ENCODE results near the gene HOXD1. TPM values are rescaled to one million over a fixed set of nuclear protein-coding genes. Genes with fewer than 3 reads are reported as not detected.

HOXD1 gene
- total RNA-seq, 1 experiment from 2014 or later = not detected

- H3K4me1 ChIP-seq (replicated peaks; ENCODE audit: insufficient read depth) = no peaks in the 10 kb centered on the region
- no peak for TF ChIP-seq CTCF (conservative IDR thresholded peaks at IDR 0.05)
- H3K27ac ChIP-seq = no peak overlapping the region
- no peaks in the 10 kb centered on the region for H3K79me2 ChIP-seq (ENCODE audit: low read depth)
- no peaks in the 10 kb centered on the region for H3K9me2 ChIP-seq (ENCODE audit: insufficient read depth)
- no peak for DNase-seq
- no peak overlapping the region for H3K4me3 ChIP-seq
- no TSS peak for BruUV-seq (replicated peaks)
- intact Hi-C loops (cut with micrococcal nuclease; ENCODE audit: unreplicated experiment) = no loop called here
- no peaks in the 10 kb centered on the region for H3K36me3 ChIP-seq (ENCODE audit: low read depth)
- POLR2A ChIA-PET (ENCODE audit: unreplicated experiment) = no interaction called here
- no peaks in the 10 kb centered on the region for H3F3A ChIP-seq (ENCODE audit: insufficient read depth, low read depth)
- no peak overlapping the region for H3K4me2 ChIP-seq
- no peaks in the 10 kb centered on the region for H3K9me3 ChIP-seq (ENCODE audit: insufficient read depth, low read depth)
- CTCF ChIA-PET = no interaction called here
- no peaks in the 10 kb centered on the region for H4K20me1 ChIP-seq (ENCODE audit: insufficient read depth)
- peaks cover 85% of the 10 kb centered on the region for H3K27me3 ChIP-seq (ENCODE audit: insufficient read depth, low read depth)
- H2AFZ ChIP-seq = no peak overlapping the region
These were observed 41.2 kb upstream of the HOXD1 start for GRCh38 chr2:176147210-176147799.

GRCh38 chr2:176147800-176148496, 40.5 kb upstream of the HOXD1 start:
- POLR2A ChIA-PET (ENCODE audit: unreplicated experiment) = no interaction called here
- Histone ChIP-seq H3K4me2 (no peak overlapping the region), H3K36me3 (ENCODE audit: low read depth) (no peaks in the 10 kb centered on the region), H3K9me3 (ENCODE audit: insufficient read depth, low read depth) (no peaks in the 10 kb centered on the region), H2AFZ (no peak overlapping the region), H3K27me3 (ENCODE audit: insufficient read depth, low read depth) (peaks cover 85% of the 10 kb centered on the region), H4K20me1 (ENCODE audit: insufficient read depth) (no peaks in the 10 kb centered on the region), H3K27ac (no peak overlapping the region), H3F3A (ENCODE audit: insufficient read depth, low read depth) (no peaks in the 10 kb centered on the region), H3K79me2 (ENCODE audit: low read depth) (no peaks in the 10 kb centered on the region), H3K9me2 (ENCODE audit: insufficient read depth) (no peaks in the 10 kb centered on the region), H3K4me3 (no peak overlapping the region), H3K4me1 (replicated peaks; ENCODE audit: insufficient read depth) (no peaks in the 10 kb centered on the region)
- DNase-seq = no peak
- intact Hi-C loops (cut with micrococcal nuclease; ENCODE audit: unreplicated experiment) = no loop called here
- no peak for TF ChIP-seq EZH2 (IDR thresholded peaks at IDR 0.05; ENCODE audit: low read depth)
- TF ChIP-seq CTCF (conservative IDR thresholded peaks at IDR 0.05) = no peak
- CTCF ChIA-PET = no interaction called here
- no TSS peak for BruUV-seq (replicated peaks)

GRCh38 chr2:176148751-176149421, 39.6 kb upstream of the HOXD1 start:
- Histone ChIP-seq H3F3A (ENCODE audit: insufficient read depth, low read depth) (no peaks in the 10 kb centered on the region), H3K36me3 (ENCODE audit: low read depth) (no peaks in the 10 kb centered on the region), H3K4me2 (no peak overlapping the region), H3K27ac (no peak overlapping the region), H3K79me2 (ENCODE audit: low read depth) (no peaks in the 10 kb centered on the region), H4K20me1 (ENCODE audit: insufficient read depth) (no peaks in the 10 kb centered on the region), H3K27me3 (ENCODE audit: insufficient read depth, low read depth) (peaks cover 86% of the 10 kb centered on the region), H3K9me2 (ENCODE audit: insufficient read depth) (no peaks in the 10 kb centered on the region), H3K9me3 (ENCODE audit: insufficient read depth, low read depth) (no peaks in the 10 kb centered on the region), H3K4me3 (no peak overlapping the region), H2AFZ (no peak overlapping the region), H3K4me1 (replicated peaks; ENCODE audit: insufficient read depth) (no peaks in the 10 kb centered on the region)
- CTCF ChIA-PET = no interaction called here
- TF ChIP-seq CTCF (conservative IDR thresholded peaks at IDR 0.05) (no peak), EZH2 (IDR thresholded peaks at IDR 0.05; ENCODE audit: low read depth) (no peak)
- POLR2A ChIA-PET (ENCODE audit: unreplicated experiment) = interaction anchor here (0.6 kb wide), 1 partner anchor 97 kb away, joined by 3 read pairs; no protein-coding TSS in a partner anchor
- no peak for DNase-seq
- BruUV-seq (replicated peaks) = no TSS peak
- intact Hi-C loops (cut with micrococcal nuclease; ENCODE audit: unreplicated experiment) = no loop called here
